ENCODE measurements around the gene NIM1K.

DNA sequence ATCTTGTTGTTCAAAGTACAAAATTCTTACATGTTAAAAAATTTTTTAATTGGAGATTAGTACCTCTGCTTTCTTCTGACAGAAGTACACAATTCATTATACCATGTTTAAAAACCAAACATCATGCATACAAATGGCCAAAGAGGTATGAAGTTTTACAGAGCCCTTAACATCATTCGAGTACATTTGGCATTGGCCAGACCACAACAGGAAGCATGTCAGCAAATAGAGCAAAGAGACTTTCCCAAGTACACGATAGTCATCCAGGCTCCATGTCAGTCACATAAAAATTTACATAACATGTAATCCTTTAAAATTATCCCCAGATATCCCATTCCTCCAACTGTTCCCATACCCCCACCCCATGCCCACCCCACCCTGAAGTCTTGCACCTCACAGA is 98.7 kb downstream of the NIM1K start:
- no peak for TF ChIP-seq CTCF (IDR thresholded peaks at IDR 0.05)
- no peak for TF ChIP-seq REST (IDR thresholded peaks at IDR 0.05; ENCODE audit: insufficient read depth in 1 of 2, low read depth in 2 of 2, low read length in 1 of 2)
- TF ChIP-seq SIN3A (IDR thresholded peaks at IDR 0.05; ENCODE audit: borderline replicate concordance, insufficient read depth, low read depth, low read length), result no peak
- TF ChIP-seq POLR2AphosphoS5 (IDR thresholded peaks at IDR 0.05; ENCODE audit: low read depth, low read length), result no peak

Measured in Panc1 (cell line).